ENCODE results near the gene BUD31. TPM values are rescaled to one million over a fixed set of nuclear protein-coding genes. Genes with fewer than 3 reads are reported as not detected.

Gene BUD31
- total and polyA plus RNA-seq, 7 donors: 44.6 to 141 (median 89.8) TPM

DNA sequence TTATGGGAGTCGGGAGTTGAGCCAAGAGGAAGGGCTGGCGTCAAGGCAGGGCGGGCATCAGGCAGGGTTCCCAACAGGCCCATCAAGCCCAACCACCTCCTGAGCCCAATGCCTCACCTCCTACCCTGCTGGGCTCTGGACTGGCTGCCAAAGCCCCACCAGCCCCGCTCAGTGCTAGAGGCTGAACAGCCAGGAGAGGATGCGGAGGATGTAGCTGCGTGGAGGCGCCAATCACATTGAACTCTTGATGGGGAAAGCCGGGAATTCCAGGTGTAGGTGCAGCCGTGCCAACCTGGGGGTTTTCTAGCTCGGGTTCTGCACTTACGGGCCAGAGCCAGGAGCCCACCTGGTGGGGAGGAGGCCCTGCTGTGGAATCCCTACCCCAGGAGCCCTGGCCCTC, 44.3 kb downstream of the BUD31 start:
- no peak for TF ChIP-seq POLR2A (IDR thresholded peaks at IDR 0.05)
- TF ChIP-seq, protein P1, sequence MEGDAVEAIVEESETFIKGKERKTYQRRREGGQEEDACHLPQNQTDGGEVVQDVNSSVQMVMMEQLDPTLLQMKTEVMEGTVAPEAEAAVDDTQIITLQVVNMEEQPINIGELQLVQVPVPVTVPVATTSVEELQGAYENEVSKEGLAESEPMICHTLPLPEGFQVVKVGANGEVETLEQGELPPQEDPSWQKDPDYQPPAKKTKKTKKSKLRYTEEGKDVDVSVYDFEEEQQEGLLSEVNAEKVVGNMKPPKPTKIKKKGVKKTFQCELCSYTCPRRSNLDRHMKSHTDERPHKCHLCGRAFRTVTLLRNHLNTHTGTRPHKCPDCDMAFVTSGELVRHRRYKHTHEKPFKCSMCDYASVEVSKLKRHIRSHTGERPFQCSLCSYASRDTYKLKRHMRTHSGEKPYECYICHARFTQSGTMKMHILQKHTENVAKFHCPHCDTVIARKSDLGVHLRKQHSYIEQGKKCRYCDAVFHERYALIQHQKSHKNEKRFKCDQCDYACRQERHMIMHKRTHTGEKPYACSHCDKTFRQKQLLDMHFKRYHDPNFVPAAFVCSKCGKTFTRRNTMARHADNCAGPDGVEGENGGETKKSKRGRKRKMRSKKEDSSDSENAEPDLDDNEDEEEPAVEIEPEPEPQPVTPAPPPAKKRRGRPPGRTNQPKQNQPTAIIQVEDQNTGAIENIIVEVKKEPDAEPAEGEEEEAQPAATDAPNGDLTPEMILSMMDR (IDR thresholded peaks at IDR 0.05): no peak
- TF ChIP-seq POLR2AphosphoS5 (IDR thresholded peaks at IDR 0.05): no peak
- TF ChIP-seq EP300 (IDR thresholded peaks at IDR 0.05): no peak
- intact Hi-C loops (cut with DNase I): no loop called here
- Histone ChIP-seq H3K4me3 (no peak overlapping the region), H3K36me3 (peaks cover 34 to 100% (median 49%) of the 10 kb centered on the region in 4 donors), H3K9me3 (no peaks in the 10 kb centered on the region), H3K27ac (no peak overlapping the region), H3K4me1 (no peaks in the 10 kb centered on the region), H3K27me3 (no peaks in the 10 kb centered on the region)
- 89 to 93% methylated on average over 11 of the region's 11 CpGs for WGBS, 2 donors
- no peak for DNase-seq

DNA sequence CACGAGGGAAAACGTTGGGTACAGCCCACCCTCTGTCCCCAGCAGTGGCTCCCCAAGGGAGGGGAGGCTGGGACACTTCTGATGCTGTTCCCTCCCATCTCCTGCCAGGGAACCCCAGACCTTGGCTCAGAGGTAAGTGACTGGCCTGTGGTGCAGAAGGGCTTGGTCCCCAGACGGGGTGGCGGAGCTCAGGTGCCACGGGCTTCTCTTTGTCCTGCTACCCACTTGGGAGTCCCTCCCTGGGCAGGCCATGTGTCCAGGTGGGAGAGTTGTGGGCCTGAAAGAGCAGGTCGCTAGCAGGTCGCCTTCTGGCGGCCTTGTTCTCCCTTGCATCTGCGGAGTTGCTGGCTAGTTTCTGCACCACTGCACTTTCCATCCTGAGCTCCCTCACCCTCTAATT, 47.1 kb downstream of the BUD31 start:
- Histone ChIP-seq H3K27ac (no peak overlapping the region), H3K4me3 (no peak overlapping the region), H3K9me3 (no peaks in the 10 kb centered on the region), H3K36me3 (peaks cover 9 to 91% (median 45%) of the 10 kb centered on the region in 4 donors), H3K4me1 (peaks cover 0 to 12% (median 3%) of the 10 kb centered on the region in 4 donors), H3K27me3 (no peaks in the 10 kb centered on the region)
- no peak for DNase-seq
- intact Hi-C loops (cut with DNase I): no loop called here
- 76 to 83% methylated on average over 9 of the region's 9 CpGs for WGBS, 2 donors
- TF ChIP-seq POLR2AphosphoS5 (IDR thresholded peaks at IDR 0.05): no peak
- no peak for TF ChIP-seq POLR2A (IDR thresholded peaks at IDR 0.05)
- TF ChIP-seq, protein P1 (IDR thresholded peaks at IDR 0.05): no peak
- TF ChIP-seq EP300 (IDR thresholded peaks at IDR 0.05): no peak

- H3K27ac ChIP-seq: no peak overlapping the region
These were observed 47.5 kb downstream of the BUD31 start for GRCh38 chr7:99456288-99456687.

DNA sequence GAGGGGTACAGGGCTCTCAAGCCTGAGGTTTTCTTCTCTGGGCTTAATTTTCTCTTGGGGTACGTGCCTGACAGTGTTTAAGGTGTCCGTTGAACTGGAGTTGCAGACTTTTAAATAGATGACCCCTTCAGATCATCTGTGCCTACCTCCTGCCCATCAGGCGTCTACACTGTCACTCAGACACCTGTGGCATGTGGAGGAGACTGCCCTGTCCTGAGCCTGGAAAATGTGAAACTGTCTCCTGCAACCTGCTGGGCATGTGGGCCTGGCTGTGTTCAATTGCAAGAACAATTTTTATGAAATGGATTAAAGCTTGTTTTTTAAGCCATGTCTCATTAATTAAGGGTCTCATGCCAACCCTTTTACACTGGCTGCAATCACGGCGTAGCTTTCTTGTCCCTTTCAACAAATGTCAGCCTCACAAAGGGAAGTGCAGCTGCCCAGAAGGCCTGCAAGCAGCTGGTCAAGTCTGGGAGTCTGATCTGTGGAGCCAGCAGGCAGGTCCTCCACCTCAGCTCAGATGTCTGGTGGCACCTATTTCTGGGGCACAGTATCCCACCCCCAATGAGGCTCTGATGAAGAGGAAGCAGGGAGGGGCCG, 48.4 kb downstream of the BUD31 start:
- Histone ChIP-seq H3K27me3 (no peaks in the 10 kb centered on the region), H3K36me3 (peaks cover 9 to 78% (median 41%) of the 10 kb centered on the region in 4 donors), H3K4me1 (peaks cover 0 to 23% (median 8%) of the 10 kb centered on the region in 4 donors), H3K27ac (no peak overlapping the region), H3K9me3 (no peaks in the 10 kb centered on the region), H3K4me3 (no peak overlapping the region)
- WGBS, 2 donors: 84 to 85% methylated on average over 6 of the region's 6 CpGs
- DNase-seq: no peak
- intact Hi-C loops (cut with DNase I): no loop called here
- TF ChIP-seq POLR2A (IDR thresholded peaks at IDR 0.05) (no peak), EP300 (IDR thresholded peaks at IDR 0.05) (no peak), POLR2AphosphoS5 (IDR thresholded peaks at IDR 0.05) (no peak)
- TF ChIP-seq, protein P1 (IDR thresholded peaks at IDR 0.05): no peak

More at GRCh38 chr7:99456288-99456687, 47.5 kb downstream of the BUD31 start:
- no peaks in the 10 kb centered on the region for H3K27me3 ChIP-seq
- peaks cover 0 to 15% (median 4%) of the 10 kb centered on the region in 4 donors for H3K4me1 ChIP-seq
- peaks cover 9 to 87% (median 43%) of the 10 kb centered on the region in 4 donors for H3K36me3 ChIP-seq
- no peak overlapping the region for H3K4me3 ChIP-seq
- WGBS, 2 donors: 76% methylated on average over 13 of the region's 13 CpGs
- no peak for DNase-seq
- intact Hi-C loops (cut with DNase I): no loop called here
- TF ChIP-seq POLR2A (IDR thresholded peaks at IDR 0.05) (no peak), EP300 (IDR thresholded peaks at IDR 0.05) (no peak), POLR2AphosphoS5 (IDR thresholded peaks at IDR 0.05) (no peak)
- TF ChIP-seq, protein P1 (IDR thresholded peaks at IDR 0.05): no peak
- no peaks in the 10 kb centered on the region for H3K9me3 ChIP-seq
